ENCODE data around the gene ADAMTS2.
"Not testable (repeated sequence)": the region's sequence is repeated elsewhere in the genome, so short reads cannot be mapped to it uniquely, and the experiment has no call there.

The ADAMTS2 gene

GRCh38 chr5:179223961-179224360 is 121.3 kb downstream of the ADAMTS2 start:
- H3K9me3 ChIP-seq (ENCODE audit: control insufficient read depth, insufficient read depth, low read length) = peaks cover 12% of the 10 kb centered on the region
- peaks cover 2% of the 10 kb centered on the region for H3K36me3 ChIP-seq (ENCODE audit: control insufficient read depth, insufficient read depth, low read length)
- H3K4me3 ChIP-seq (ENCODE audit: low read depth, low read length) = no peak overlapping the region
- no peaks in the 10 kb centered on the region for H3K4me1 ChIP-seq (ENCODE audit: control insufficient read depth, insufficient read depth, low read length)
- no peak overlapping the region for H3K9ac ChIP-seq (ENCODE audit: low read depth, low read length)
- H3K27me3 ChIP-seq (ENCODE audit: control insufficient read depth, insufficient read depth, low read length) = no peaks in the 10 kb centered on the region

DNA sequence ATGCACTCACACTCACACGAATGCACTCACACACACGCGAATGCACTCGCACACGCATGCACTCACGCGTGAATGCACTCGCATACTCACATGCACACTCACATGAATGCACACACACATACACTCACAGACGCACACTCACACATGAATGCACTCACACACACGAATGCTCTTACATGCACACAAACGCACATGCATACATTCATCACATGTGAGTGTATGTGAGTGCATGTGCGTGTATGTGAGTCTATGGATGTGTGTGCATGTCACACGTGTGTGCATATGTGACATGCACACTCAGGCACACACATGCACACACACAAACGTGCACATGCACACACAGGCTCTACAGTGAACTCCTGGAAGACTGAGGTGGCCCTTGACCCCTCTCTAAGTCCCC is 121.7 kb downstream of the ADAMTS2 start:
- H3K4me1 ChIP-seq (ENCODE audit: control insufficient read depth, insufficient read depth, low read length) = no peaks in the 10 kb centered on the region
- H3K9ac ChIP-seq (ENCODE audit: low read depth, low read length) = no peak overlapping the region
- H3K4me3 ChIP-seq (ENCODE audit: low read depth, low read length) = no peak overlapping the region
- peaks cover 2% of the 10 kb centered on the region for H3K36me3 ChIP-seq (ENCODE audit: control insufficient read depth, insufficient read depth, low read length)
- H3K27me3 ChIP-seq (ENCODE audit: control insufficient read depth, insufficient read depth, low read length) = no peaks in the 10 kb centered on the region
- peaks cover 12% of the 10 kb centered on the region for H3K9me3 ChIP-seq (ENCODE audit: control insufficient read depth, insufficient read depth, low read length)

DNA sequence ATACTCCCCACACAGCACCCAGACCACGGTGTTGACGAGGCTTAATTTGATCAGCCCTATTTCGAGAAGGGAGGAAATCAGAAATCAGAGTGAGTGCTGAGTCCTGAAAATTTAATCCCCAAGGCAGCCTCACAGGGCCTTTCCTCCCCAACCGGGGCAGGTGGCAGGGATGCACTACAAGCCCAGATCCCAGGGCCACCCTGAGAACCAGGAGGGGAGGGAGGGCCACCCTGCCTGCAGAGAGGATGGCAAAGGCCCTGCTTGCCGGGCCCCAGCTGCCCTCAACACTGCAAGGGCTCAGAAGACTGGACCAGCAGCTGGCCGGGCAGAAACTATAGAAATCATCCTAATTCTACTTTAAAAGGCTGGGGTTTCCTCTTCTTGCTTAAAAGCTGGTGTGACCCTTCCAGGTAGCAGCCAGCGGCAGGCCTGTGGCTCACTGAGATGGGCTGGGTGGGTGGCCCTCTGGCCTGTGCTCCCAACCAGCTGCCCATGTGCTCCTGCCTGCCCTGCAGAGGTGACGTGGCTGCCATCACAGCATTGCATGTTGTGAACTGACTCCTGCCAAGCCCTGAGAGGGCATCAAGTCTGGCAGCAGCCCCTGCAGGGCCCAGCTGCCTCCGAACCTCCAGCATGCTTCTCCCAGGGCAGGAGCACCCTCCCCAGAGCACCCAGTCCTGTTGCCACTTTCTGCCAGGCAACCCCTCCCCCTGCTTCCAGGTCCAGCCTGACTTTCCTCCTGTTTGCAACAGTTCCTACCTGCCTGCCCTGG is 122.8 kb downstream of the ADAMTS2 start:
- peaks cover 2% of the 10 kb centered on the region for H3K36me3 ChIP-seq (ENCODE audit: control insufficient read depth, insufficient read depth, low read length)
- no peaks in the 10 kb centered on the region for H3K4me1 ChIP-seq (ENCODE audit: control insufficient read depth, insufficient read depth, low read length)
- H3K27me3 ChIP-seq (ENCODE audit: control insufficient read depth, insufficient read depth, low read length) = no peaks in the 10 kb centered on the region
- H3K4me3 ChIP-seq (ENCODE audit: low read depth, low read length) = no peak overlapping the region
- H3K9me3 ChIP-seq (ENCODE audit: control insufficient read depth, insufficient read depth, low read length) = peaks cover 12% of the 10 kb centered on the region
- no peak overlapping the region for H3K9ac ChIP-seq (ENCODE audit: low read depth, low read length)

DNA sequence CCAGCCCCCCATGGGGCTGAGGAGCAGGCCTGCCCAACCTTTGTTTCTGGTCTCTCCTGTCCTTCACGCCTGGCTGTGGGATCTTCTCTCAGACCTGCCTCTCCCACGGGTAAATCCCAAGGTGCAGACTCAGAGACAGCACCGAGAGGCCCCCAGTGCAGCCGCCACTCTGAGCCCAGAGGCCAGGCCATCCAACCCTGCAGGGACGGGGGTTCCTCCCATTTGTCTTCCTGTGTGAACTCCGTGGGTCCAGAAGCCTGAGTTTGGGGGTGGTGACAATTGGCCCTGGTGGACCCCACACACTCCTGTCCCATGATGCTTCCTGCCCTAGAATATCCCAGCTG is 123.4 kb downstream of the ADAMTS2 start:
- H3K9me3 ChIP-seq (ENCODE audit: control insufficient read depth, insufficient read depth, low read length) = peaks cover 12% of the 10 kb centered on the region
- H3K4me1 ChIP-seq (ENCODE audit: control insufficient read depth, insufficient read depth, low read length) = no peaks in the 10 kb centered on the region
- H3K27me3 ChIP-seq (ENCODE audit: control insufficient read depth, insufficient read depth, low read length) = no peaks in the 10 kb centered on the region
- H3K36me3 ChIP-seq (ENCODE audit: control insufficient read depth, insufficient read depth, low read length) = peaks cover 2% of the 10 kb centered on the region
- H3K4me3 ChIP-seq (ENCODE audit: low read depth, low read length) = no peak overlapping the region
- no peak overlapping the region for H3K9ac ChIP-seq (ENCODE audit: low read depth, low read length)

- no peaks in the 10 kb centered on the region for H3K4me1 ChIP-seq (ENCODE audit: control insufficient read depth, insufficient read depth, low read length)
- H3K27me3 ChIP-seq (ENCODE audit: control insufficient read depth, insufficient read depth, low read length) = no peaks in the 10 kb centered on the region
- H3K4me3 ChIP-seq (ENCODE audit: low read depth, low read length) = no peak overlapping the region
- peaks cover 12% of the 10 kb centered on the region for H3K9me3 ChIP-seq (ENCODE audit: control insufficient read depth, insufficient read depth, low read length)
- H3K36me3 ChIP-seq (ENCODE audit: control insufficient read depth, insufficient read depth, low read length) = peaks cover 2% of the 10 kb centered on the region
- H3K9ac ChIP-seq (ENCODE audit: low read depth, low read length) = no peak overlapping the region
Observed at GRCh38 chr5:179221196-179221876, 123.9 kb downstream of the ADAMTS2 start.

DNA sequence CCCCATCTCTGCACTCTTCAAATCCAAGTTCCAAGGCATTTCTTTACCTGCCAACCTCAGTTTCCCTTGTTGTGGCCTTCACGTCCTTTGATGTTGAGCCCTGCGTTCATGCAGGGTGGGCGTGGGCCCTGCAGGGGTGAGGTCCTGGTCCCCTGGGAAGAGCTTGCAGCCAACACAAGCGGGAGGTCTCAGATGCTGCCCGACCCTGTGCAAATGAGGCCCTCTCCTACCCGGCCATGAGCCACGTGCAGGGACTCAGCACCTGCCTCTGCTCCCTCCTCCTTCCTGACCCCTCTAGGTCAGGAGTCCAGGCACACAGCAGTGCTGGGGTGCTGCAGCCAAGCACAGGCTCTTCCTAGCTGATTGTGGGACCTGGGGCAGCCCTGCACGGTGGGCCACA is 124.5 kb downstream of the ADAMTS2 start:
- peaks cover 2% of the 10 kb centered on the region for H3K36me3 ChIP-seq (ENCODE audit: control insufficient read depth, insufficient read depth, low read length)
- H3K9me3 ChIP-seq (ENCODE audit: control insufficient read depth, insufficient read depth, low read length) = peaks cover 12% of the 10 kb centered on the region
- H3K27me3 ChIP-seq (ENCODE audit: control insufficient read depth, insufficient read depth, low read length) = no peaks in the 10 kb centered on the region
- no peak overlapping the region for H3K4me3 ChIP-seq (ENCODE audit: low read depth, low read length)
- no peak overlapping the region for H3K9ac ChIP-seq (ENCODE audit: low read depth, low read length)
- no peaks in the 10 kb centered on the region for H3K4me1 ChIP-seq (ENCODE audit: control insufficient read depth, insufficient read depth, low read length)

- Histone ChIP-seq H3K9me3 (ENCODE audit: control insufficient read depth, insufficient read depth, low read length) (peaks cover 12% of the 10 kb centered on the region), H3K27me3 (ENCODE audit: control insufficient read depth, insufficient read depth, low read length) (no peaks in the 10 kb centered on the region), H3K4me1 (ENCODE audit: control insufficient read depth, insufficient read depth, low read length) (no peaks in the 10 kb centered on the region), H3K4me3 (ENCODE audit: low read depth, low read length) (no peak overlapping the region), H3K36me3 (ENCODE audit: control insufficient read depth, insufficient read depth, low read length) (peaks cover 2% of the 10 kb centered on the region), H3K9ac (ENCODE audit: low read depth, low read length) (no peak overlapping the region)
Observed at GRCh38 chr5:179219661-179220620, 125.3 kb downstream of the ADAMTS2 start.

DNA sequence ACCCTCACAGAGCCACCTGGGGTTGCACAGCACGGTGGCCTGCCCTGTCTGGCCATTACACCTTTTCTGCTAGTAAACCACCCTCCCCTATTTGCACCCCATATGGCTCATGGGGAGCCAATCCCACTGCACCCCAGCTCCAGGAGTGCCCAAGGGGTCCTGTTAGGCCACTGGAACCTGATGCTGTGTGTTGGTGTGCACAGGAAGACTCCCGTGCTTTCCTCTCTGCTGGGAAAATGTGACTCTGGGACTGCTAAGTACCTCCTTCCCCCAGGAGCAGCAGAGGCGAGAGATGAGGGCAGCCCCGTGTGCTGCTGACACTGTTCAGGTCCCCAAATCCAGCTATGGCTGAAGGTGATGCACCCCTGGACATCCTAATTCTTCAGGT is 126.3 kb downstream of the ADAMTS2 start:
- Histone ChIP-seq H3K36me3 (ENCODE audit: control insufficient read depth, insufficient read depth, low read length) (peaks cover under 1% of the 10 kb centered on the region), H3K4me3 (ENCODE audit: low read depth, low read length) (no peak overlapping the region), H3K9ac (ENCODE audit: low read depth, low read length) (no peak overlapping the region), H3K4me1 (ENCODE audit: control insufficient read depth, insufficient read depth, low read length) (no peaks in the 10 kb centered on the region), H3K27me3 (ENCODE audit: control insufficient read depth, insufficient read depth, low read length) (no peaks in the 10 kb centered on the region), H3K9me3 (ENCODE audit: control insufficient read depth, insufficient read depth, low read length) (peaks cover 5% of the 10 kb centered on the region)

DNA sequence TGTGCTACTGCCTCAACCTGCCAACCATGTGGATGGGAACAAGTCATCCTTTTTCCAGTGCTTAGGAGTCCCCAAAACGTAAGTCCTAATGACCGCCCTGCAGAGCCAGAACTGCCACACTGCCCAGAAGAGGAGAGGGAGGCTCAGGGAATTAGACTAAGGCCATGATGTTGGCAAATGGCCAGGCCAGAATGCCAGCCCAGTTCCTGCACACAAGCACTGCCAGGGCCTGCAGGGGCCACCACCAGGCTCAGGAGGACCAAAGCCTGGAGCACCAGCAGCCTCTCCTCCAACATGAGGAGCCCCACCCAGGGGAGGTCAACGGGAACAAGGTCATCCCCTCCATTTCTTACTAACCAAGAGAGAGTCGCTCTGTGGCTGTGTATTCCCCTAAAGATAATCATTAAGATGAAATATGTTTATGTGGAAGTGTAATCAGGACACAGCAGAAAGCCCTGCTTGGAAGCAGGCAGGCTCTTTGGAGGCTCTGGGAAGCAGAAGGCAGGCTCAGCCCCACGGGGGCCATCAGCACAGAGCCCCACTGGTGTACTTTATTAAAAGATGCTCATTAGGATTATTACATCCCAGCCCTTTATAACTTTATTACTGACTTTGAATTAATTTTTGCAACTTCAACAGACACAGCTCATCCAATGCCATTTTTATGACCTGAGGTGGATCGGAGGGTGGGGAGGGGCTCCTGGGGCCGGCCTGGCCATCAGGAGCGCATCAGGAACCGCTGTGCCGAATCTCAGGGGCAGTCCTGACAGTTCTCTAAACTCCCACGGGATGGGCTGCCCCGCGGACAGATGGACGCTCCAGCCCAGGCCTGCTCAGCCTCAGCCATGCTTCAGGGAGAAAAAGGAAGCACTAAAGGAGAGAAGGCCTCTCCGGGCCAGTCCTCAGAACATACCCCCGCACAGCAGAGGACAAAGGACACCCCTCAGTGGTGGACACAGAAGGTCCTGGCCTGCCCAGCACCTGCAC is 127.0 kb downstream of the ADAMTS2 start:
- H3K9me3 ChIP-seq (ENCODE audit: control insufficient read depth, insufficient read depth, low read length) = no peaks in the 10 kb centered on the region
- H3K27me3 ChIP-seq (ENCODE audit: control insufficient read depth, insufficient read depth, low read length) = no peaks in the 10 kb centered on the region
- no peak overlapping the region for H3K9ac ChIP-seq (ENCODE audit: low read depth, low read length)
- no peaks in the 10 kb centered on the region for H3K4me1 ChIP-seq (ENCODE audit: control insufficient read depth, insufficient read depth, low read length)
- no peak overlapping the region for H3K4me3 ChIP-seq (ENCODE audit: low read depth, low read length)
- H3K36me3 ChIP-seq (ENCODE audit: control insufficient read depth, insufficient read depth, low read length) = no peaks in the 10 kb centered on the region

- Histone ChIP-seq H3K9me3 (ENCODE audit: control insufficient read depth, insufficient read depth, low read length) (no peaks in the 10 kb centered on the region), H3K9ac (ENCODE audit: low read depth, low read length) (no peak overlapping the region), H3K4me1 (ENCODE audit: control insufficient read depth, insufficient read depth, low read length) (no peaks in the 10 kb centered on the region), H3K4me3 (ENCODE audit: low read depth, low read length) (no peak overlapping the region), H3K36me3 (ENCODE audit: control insufficient read depth, insufficient read depth, low read length) (no peaks in the 10 kb centered on the region), H3K27me3 (ENCODE audit: control insufficient read depth, insufficient read depth, low read length) (no peaks in the 10 kb centered on the region)
Observed at GRCh38 chr5:179217356-179217755, 127.9 kb downstream of the ADAMTS2 start.

- H3K4me1 ChIP-seq (ENCODE audit: control insufficient read depth, insufficient read depth, low read length); H3K9ac ChIP-seq (ENCODE audit: low read depth, low read length); H3K27me3 ChIP-seq (ENCODE audit: control insufficient read depth, insufficient read depth, low read length); H3K4me3 ChIP-seq (ENCODE audit: low read depth, low read length); H3K36me3 ChIP-seq (ENCODE audit: control insufficient read depth, insufficient read depth, low read length); H3K9me3 ChIP-seq (ENCODE audit: control insufficient read depth, insufficient read depth, low read length): not testable (repeated sequence)
Observed at GRCh38 chr5:179216381-179216780, 128.9 kb downstream of the ADAMTS2 start.
